ENCODE measurements around the gene LAPTM4A.

- TF ChIP-seq EZH2 (IDR thresholded peaks at IDR 0.05; ENCODE audit: borderline replicate concordance), result no peak
- no peak for TF ChIP-seq CTCF (IDR thresholded peaks at IDR 0.05; ENCODE audit: poor library complexity)
- TF ChIP-seq EZH2phosphoT487 (IDR thresholded peaks at IDR 0.05; ENCODE audit: low read depth, severe bottlenecking, unreplicated experiment), result no peak
Observed at GRCh38 chr2:20054119-20054518, 2.7 kb upstream of the LAPTM4A start.
